Germinal center (tissue), 1 donor: ENCODE results near the gene HIRIP3.
"Not testable (repeated sequence)": the region's sequence is repeated elsewhere in the genome, so short reads cannot be mapped to it uniquely, and the experiment has no call there.

ENCODE experiments used
- DNase-seq: peaks from one replicate; pipeline ENCODE4 v3.0.0; 2012; ENCODE audit warnings: mixed read lengths, low spot score

The HIRIP3 gene, protein sequence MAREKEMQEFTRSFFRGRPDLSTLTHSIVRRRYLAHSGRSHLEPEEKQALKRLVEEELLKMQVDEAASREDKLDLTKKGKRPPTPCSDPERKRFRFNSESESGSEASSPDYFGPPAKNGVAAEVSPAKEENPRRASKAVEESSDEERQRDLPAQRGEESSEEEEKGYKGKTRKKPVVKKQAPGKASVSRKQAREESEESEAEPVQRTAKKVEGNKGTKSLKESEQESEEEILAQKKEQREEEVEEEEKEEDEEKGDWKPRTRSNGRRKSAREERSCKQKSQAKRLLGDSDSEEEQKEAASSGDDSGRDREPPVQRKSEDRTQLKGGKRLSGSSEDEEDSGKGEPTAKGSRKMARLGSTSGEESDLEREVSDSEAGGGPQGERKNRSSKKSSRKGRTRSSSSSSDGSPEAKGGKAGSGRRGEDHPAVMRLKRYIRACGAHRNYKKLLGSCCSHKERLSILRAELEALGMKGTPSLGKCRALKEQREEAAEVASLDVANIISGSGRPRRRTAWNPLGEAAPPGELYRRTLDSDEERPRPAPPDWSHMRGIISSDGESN

DNA sequence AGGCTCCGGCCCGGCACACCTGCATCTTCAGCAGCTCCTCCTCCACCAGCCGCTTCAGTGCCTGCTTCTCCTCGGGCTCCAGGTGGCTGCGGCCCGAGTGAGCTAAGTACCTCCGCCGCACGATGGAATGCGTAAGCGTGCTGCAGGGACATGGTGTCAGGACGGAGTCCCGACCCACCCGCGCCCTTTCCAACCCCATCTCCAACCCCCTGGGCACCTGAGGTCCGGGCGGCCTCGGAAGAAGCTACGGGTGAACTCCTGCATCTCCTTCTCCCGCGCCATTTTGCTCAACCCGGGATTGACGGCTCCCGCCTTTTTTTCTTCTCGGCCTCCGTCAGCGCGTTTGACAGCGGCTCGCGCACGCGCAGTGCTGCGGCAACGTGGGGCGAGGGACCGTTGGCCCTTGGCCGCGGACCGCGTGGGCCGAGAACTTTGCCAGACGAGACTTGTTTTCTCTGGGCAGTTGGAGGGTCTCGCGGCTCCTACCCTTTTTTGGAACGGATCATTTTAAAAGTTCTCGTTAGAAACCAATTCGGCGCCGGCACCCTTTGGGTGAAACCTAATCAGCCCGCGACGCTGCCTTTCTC lies at the start of gene HIRIP3:
HIRIP3 (minus strand) TSS at position 294 of the 587 bp plus-strand sequence; CDS start at position 282, 12 bp downstream.
- DNase-seq = peak; percentile 94

DNA sequence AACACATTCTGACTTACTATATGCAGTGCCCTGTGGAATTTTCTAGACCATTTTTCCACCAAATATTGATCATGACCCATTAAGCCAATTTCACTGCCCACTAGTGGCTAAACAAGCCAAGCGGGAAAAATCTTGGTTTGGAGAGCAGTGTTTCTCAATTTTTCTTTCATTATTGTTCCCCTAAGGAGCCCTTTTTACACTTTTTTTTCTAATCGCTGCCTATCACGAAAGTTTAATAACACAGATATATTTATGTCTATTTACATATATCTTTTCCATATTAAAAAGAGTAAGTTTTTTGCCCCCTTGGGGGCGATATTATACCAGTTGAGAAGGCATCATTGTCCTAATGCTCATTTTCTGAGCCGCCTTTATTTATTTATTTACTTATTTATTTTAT lies 46.4 kb upstream of the HIRIP3 start:
- DNase-seq = no peak

- DNase-seq = not testable (repeated sequence)
Observed at GRCh38 chr16:30040690-30041089, 45.3 kb upstream of the HIRIP3 start.

DNA sequence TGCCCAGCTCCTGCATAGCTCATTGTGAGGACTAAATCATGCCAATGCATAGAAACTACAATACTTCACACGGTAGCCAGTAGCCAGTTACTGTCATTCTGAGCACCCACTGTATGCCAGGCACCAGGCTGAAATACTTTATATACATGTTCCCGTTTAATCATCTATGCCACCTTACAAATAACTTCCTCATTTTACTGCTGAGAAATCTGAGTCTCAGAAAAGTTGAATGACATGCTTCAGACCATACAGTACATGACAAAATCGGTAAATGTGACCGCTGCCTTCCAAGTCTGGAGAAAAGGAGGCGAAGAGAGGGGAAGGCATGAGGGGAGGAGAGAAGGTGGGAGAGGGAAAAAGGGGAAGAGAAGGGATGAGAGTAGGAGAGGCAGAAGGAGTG lies 44.8 kb upstream of the HIRIP3 start:
- DNase-seq = no peak

GRCh38 chr16:30033270-30033669 lies 37.9 kb upstream of the HIRIP3 start:
- DNase-seq = no peak

GRCh38 chr16:30032083-30032819 lies 36.8 kb upstream of the HIRIP3 start:
- peak; percentile 71 for DNase-seq

DNA sequence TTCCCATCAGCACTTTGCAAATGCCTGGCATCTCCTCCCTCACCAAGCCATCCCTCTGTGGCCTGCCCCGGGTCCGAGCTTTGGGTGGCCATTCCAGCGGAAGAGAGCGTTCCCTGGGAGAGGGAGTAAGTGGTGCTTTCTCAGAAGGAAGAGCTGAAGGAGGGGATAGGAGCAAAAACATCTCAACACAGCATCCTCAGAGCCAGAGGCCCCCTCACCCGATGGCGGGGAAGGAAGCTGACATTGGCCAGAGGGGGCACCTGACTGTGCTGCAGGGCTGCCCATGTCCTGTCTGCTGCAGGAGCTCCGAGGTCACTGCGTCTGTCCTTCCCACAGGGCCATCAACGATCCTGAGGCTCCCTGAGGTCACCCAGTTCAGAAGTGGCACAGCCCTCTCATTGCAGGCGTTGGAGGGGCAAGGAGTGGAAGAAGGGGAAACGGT lies 36.1 kb upstream of the HIRIP3 start:
- DNase-seq = no peak

DNA sequence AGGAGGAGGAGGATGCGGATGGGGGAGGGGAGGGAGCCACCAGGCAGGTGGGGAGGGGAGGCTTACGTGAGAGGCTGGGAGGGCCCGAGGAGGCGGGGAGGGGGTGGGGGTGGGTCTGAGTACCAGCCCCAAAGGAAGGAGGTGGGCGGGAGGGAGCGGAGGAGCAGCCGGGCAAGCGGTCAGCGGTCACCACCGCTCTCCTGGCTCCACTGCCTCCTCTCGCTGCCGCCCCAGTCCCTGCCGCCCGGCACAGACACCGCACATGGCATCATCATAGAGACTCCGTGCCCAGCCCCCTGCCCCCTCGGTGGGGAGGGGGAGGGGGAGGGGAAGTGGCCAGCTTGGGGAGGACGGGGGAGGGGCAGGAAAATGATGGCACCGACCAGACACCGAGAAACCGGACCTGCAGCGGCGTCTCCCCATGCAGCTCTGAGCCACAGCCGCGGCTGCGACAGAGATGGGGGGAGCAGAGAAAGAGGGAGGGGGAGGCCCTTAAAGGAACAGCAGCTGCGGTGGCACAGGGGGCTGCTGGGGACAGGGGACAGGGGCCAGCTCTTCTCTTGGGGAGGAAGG lies 35.5 kb upstream of the HIRIP3 start, which contains the start of gene TLCD3B:
TLCD3B (minus strand) TSS at position 431 of the 573 bp plus-strand sequence. CDS start 744 bp downstream, outside the sequence.
- DNase-seq = no peak

DNA sequence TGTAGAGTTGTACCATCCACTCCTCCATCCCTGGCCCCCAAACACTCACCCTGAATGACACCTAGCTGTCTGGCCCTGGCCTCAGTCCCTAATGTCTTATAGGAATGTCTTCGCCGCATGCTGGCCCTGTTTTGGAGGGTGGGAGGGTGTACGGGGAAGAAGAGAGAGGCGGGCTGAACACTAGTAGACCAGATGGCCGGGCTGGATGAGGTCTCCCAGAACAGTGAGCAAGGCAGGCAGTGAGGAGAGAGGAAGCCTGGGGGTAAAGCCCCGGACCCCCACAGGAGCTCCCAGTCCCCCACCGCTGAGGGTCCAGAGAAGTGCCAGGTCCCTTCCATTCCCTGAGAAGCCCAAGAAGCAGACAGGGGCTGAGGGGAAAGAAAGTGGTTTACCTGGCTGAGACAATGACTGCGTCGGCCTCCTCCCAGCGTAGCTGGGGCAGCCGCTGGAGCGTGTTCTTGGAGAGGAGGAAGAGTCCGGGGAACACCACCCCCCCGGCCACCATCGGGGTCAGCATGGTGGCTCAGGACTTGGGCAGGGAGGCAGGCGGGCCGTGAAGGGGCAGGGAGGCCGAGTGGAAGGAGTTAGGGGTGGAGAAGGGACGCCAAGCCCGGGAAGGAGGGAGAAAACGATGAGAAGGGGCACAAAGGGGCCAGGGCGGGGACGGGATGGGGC lies 34.7 kb upstream of the HIRIP3 start:
- DNase-seq = no peak

DNA sequence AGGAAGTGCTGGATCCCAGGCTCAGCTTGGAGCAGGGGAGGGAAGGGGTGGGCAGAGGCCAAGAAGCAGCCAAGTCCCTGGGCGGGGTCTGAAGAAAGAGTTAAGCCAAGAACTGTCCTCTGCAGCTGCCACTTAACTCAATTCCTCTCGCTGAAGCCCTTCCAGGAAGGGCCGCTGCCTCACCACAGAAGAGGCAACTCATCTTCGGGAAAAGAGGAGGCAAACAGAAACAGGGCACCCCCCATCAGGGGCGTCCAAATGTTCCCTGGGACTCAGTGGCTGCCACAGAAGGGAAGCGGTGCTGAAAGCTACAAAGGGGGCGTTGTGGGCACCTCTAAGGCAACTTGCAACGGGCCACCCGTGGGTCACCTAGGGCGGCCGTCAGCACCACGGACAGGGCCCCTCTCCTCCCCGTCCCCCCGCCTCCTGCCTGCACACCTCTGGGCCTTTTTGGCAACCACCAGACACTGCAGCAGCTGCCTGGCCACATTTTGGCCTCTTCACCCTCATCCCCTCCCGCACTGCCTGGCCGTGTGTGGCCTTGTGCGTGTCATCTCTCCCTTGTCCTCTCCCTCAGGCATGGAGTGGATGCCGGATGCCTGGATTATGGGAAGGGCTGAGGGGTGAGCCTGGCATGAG lies 33.1 kb upstream of the HIRIP3 start:
- DNase-seq = no peak

GRCh38 chr16:30027588-30028437 lies 32.4 kb upstream of the HIRIP3 start:
- DNase-seq = no peak

- DNase-seq = no peak
Observed at GRCh38 chr16:30026449-30026848, 31.0 kb upstream of the HIRIP3 start.

DNA sequence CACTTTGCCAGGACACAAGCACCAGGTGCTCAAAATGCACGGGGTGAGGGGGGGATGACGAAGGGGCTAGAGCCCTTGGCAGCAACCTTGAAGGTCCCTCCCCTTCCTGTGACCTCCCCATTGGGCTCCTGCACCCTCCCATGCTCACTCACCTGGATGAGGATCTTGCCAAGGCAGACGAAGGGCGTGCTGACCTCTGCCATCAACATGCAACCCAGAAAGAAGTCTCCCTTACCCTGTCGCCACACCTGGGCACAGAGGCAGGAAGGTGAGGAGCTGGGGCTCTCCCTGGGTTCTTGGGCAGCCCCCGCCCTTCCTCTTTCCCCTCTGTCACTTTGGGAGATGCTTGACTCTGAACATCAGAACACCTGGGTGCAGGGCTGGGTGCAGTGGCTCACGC lies 30.2 kb upstream of the HIRIP3 start:
- DNase-seq = no peak

- no peak for DNase-seq
Observed at GRCh38 chr16:30025156-30025555, 29.7 kb upstream of the HIRIP3 start.

GRCh38 chr16:30024451-30024850 lies 29.0 kb upstream of the HIRIP3 start:
- no peak for DNase-seq

GRCh38 chr16:30023586-30023985 lies 28.2 kb upstream of the HIRIP3 start:
- DNase-seq = no peak

- DNase-seq = no peak
Observed at GRCh38 chr16:30022887-30023286, 27.5 kb upstream of the HIRIP3 start, which contains the start of gene C16orf92. TSS of gene C16orf92 (plus strand) at chr16:30023198. CDS start at chr16:30023341, 143 bp downstream.

- no peak for DNase-seq
Observed at GRCh38 chr16:30018731-30019158, 23.3 kb upstream of the HIRIP3 start.

GRCh38 chr16:30017937-30018336 lies 22.5 kb upstream of the HIRIP3 start:
- not testable (repeated sequence) for DNase-seq

DNA sequence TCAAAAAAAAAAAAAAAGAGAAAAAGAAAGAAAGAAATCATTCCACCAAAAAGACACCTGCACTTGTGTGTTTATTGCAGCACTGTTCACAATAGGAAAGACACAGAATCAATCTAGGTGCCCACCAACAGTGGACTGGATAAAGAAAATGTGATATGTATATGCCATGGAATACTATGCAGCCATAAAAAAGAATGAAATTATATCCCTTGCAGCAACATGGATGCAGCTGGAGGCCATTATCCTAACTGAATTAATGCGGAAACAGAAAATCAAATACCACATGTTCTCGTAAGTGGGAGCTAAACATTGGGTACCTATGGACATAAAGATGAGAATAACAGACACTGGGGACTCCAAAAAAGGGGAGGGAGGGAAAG lies 21.9 kb upstream of the HIRIP3 start:
- no peak for DNase-seq
